Type B pancreatic cell (in vitro differentiated cells): ENCODE results near the gene TRAPPC6A. TPM values are rescaled to one million over a fixed set of nuclear protein-coding genes. Genes with fewer than 3 reads are reported as not detected.

Experiments used
- DNase-seq: peaks from one replicate; pipeline ENCODE4 v3.0.0; 2021; ENCODE audit warnings: mixed read lengths; ENCODE audit not compliant: unreplicated experiment; ENCODE audit errors: extremely low spot score
- H3K27ac Mint-ChIP-seq: 2 replicates; pipeline ENCODE4 v1.8.0; 2021; ENCODE audit warnings: mild to moderate bottlenecking, mixed read lengths
- H3K27me3 Mint-ChIP-seq: 2 replicates; pipeline ENCODE4 v1.8.0; 2021; ENCODE audit warnings: mixed read lengths
- H3K36me3 Mint-ChIP-seq: 2 replicates; pipeline ENCODE4 v1.8.0; 2021; ENCODE audit warnings: mixed read lengths
- H3K4me1 Mint-ChIP-seq: one replicate; pipeline ENCODE4 v1.8.0; 2021; ENCODE audit warnings: mixed read lengths; ENCODE audit not compliant: unreplicated experiment
- H3K4me3 Mint-ChIP-seq: 2 replicates; pipeline ENCODE4 v1.8.0; 2021; ENCODE audit warnings: mild to moderate bottlenecking, mixed read lengths
- H3K9me3 Mint-ChIP-seq: 2 replicates; pipeline ENCODE4 v1.8.0; 2021; ENCODE audit warnings: mixed read lengths
- total RNA-seq: library from RNA; stranded (reverse); gene quantifications from 2 replicates; pipeline ENCODE4 v1.2.1, GENCODE V29; 2021; ENCODE audit warnings: low replicate concordance
- TF ChIP-seq, protein P1 (sequence below): fragments of 200-600 bp; sonication (generic); conservative IDR thresholded peaks from 2 replicates; pipeline ENCODE4 v1.5.0; 2021; ENCODE audit warnings: antibody characterized with exemption, mild to moderate bottlenecking

Gene TRAPPC6A
- total RNA-seq, 1 donor from 2014 or later = 36.7 TPM

- Mint-ChIP-seq H3K36me3 (no peaks in the 10 kb centered on the region), H3K27ac (peak within 1 kb of the TSS; percentile 96), H3K4me1 (peaks cover 17% of the 10 kb centered on the region), H3K27me3 (no peaks in the 10 kb centered on the region), H3K9me3 (no peaks in the 10 kb centered on the region), H3K4me3 (peak within 1 kb of the TSS; percentile 97)
- peak; percentile 99 for DNase-seq
- TF ChIP-seq, protein P1, sequence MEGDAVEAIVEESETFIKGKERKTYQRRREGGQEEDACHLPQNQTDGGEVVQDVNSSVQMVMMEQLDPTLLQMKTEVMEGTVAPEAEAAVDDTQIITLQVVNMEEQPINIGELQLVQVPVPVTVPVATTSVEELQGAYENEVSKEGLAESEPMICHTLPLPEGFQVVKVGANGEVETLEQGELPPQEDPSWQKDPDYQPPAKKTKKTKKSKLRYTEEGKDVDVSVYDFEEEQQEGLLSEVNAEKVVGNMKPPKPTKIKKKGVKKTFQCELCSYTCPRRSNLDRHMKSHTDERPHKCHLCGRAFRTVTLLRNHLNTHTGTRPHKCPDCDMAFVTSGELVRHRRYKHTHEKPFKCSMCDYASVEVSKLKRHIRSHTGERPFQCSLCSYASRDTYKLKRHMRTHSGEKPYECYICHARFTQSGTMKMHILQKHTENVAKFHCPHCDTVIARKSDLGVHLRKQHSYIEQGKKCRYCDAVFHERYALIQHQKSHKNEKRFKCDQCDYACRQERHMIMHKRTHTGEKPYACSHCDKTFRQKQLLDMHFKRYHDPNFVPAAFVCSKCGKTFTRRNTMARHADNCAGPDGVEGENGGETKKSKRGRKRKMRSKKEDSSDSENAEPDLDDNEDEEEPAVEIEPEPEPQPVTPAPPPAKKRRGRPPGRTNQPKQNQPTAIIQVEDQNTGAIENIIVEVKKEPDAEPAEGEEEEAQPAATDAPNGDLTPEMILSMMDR = peak; percentile 68
Observed at GRCh38 chr19:45178262-45179071, 430 bp upstream of the TRAPPC6A start, which contains the start of gene BLOC1S3. Gene BLOC1S3, plus strand, starts transcription at chr19:45178784. Its CDS starts 513 bp downstream, at chr19:45179297.

- Mint-ChIP-seq H3K4me3 (peak overlapping the region; percentile 65), H3K9me3 (no peaks in the 10 kb centered on the region)
- TF ChIP-seq, protein P1 = no peak
Observed at GRCh38 chr19:45175515-45176345, 2.3 kb downstream of the TRAPPC6A start.

GRCh38 chr19:45173816-45174215 lies 4.2 kb downstream of the TRAPPC6A start:
- no peak for DNase-seq
- H3K36me3 Mint-ChIP-seq = no peaks in the 10 kb centered on the region
- H3K4me1 Mint-ChIP-seq = peaks cover 13% of the 10 kb centered on the region
- no peaks in the 10 kb centered on the region for H3K9me3 Mint-ChIP-seq
- no peak overlapping the region for H3K4me3 Mint-ChIP-seq
- TF ChIP-seq, protein P1 = no peak
- H3K27ac Mint-ChIP-seq = peak overlapping the region; percentile 23
- no peaks in the 10 kb centered on the region for H3K27me3 Mint-ChIP-seq

More at GRCh38 chr19:45175515-45176345, 2.3 kb downstream of the TRAPPC6A start:
- H3K4me1 Mint-ChIP-seq = peaks cover 13% of the 10 kb centered on the region
- peak overlapping the region; percentile 32 for H3K27ac Mint-ChIP-seq
- H3K27me3 Mint-ChIP-seq = no peaks in the 10 kb centered on the region
- no peak for DNase-seq
- no peaks in the 10 kb centered on the region for H3K36me3 Mint-ChIP-seq

- TF ChIP-seq, protein P1 = no peak
- H3K4me3 Mint-ChIP-seq = no peak overlapping the region
- no peak for DNase-seq
- no peaks in the 10 kb centered on the region for H3K36me3 Mint-ChIP-seq
- H3K27ac Mint-ChIP-seq = no peak overlapping the region
- no peaks in the 10 kb centered on the region for H3K27me3 Mint-ChIP-seq
- no peaks in the 10 kb centered on the region for H3K9me3 Mint-ChIP-seq
- H3K4me1 Mint-ChIP-seq = peaks cover 9% of the 10 kb centered on the region
Observed at GRCh38 chr19:45172611-45173208, 5.3 kb downstream of the TRAPPC6A start.

GRCh38 chr19:45172173-45172572 lies 5.9 kb downstream of the TRAPPC6A start:
- Mint-ChIP-seq H3K4me1 (peaks cover 9% of the 10 kb centered on the region), H3K36me3 (no peaks in the 10 kb centered on the region), H3K27me3 (no peaks in the 10 kb centered on the region), H3K27ac (no peak overlapping the region), H3K4me3 (no peak overlapping the region), H3K9me3 (no peaks in the 10 kb centered on the region)
- DNase-seq = no peak
- TF ChIP-seq, protein P1 = no peak
